ENCODE results near the gene GYG2.
"Not testable (repeated sequence)": the region's sequence is repeated elsewhere in the genome, so short reads cannot be mapped to it uniquely, and the experiment has no call there.

Gene GYG2

DNA sequence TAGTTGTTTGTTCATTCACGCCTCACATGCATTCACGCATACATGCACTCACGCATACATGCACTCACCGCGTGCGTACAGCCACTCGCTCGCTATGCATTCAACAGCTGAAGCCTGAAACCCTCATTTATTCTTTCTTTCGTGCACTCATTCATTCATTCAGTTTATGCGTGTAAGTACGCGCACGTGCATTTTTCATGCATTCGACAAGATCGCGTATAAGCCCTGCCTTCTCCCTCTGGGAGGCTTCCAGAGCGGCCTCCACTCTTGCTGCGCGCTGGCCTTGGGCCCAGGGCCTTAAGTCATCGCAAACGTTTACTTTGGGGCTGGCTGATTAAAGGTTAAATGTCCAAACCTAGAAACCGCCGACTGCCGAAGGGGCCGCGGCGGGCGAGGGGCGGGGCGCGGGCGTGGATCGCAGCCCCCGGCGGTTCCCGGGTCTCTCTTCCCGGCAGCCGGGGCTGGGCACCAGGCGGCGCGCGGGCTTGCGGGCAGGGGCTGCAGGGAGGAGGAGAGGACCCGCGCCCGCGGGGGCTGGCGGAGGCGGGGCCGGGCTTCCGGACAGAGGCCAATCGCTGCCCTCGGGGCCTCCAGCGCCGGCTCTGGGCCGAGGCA, at the start of gene GYG2:
GYG2 (plus strand) TSS at position 587 of the 615 bp plus-strand sequence. CDS start 1,259 bp downstream, outside the sequence.
- DNase-seq (ENCODE audit: low spot score), result no peak

- DNase-seq (ENCODE audit: low spot score), result not testable (repeated sequence)
Observed at GRCh38 chrX:2780472-2781225, 48.1 kb upstream of the GYG2 start.

DNA sequence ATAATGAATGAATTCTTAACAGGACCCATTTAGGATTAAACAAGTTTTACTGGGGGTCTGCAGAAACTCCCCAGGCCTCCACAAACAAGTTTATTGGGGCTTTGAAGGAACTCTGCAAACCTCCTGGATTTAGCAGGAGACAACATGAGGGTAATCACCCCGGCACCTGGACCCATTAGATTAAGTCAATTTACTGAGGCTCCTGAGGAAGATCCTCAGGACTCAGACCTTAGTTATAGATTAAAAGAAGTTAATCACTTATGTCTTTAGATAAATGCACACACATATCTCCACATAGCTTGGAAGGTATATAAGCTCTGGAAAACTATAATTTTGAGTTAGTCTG, 47.5 kb upstream of the GYG2 start:
- no peak for DNase-seq (ENCODE audit: low spot score)

- no peak for DNase-seq (ENCODE audit: low spot score)
Observed at GRCh38 chrX:2781698-2782097, 47.0 kb upstream of the GYG2 start.

- no peak for DNase-seq (ENCODE audit: low spot score)
Observed at GRCh38 chrX:2782171-2782570, 46.6 kb upstream of the GYG2 start.

- DNase-seq (ENCODE audit: low spot score), result no peak
Observed at GRCh38 chrX:2782778-2783177, 46.0 kb upstream of the GYG2 start.

DNA sequence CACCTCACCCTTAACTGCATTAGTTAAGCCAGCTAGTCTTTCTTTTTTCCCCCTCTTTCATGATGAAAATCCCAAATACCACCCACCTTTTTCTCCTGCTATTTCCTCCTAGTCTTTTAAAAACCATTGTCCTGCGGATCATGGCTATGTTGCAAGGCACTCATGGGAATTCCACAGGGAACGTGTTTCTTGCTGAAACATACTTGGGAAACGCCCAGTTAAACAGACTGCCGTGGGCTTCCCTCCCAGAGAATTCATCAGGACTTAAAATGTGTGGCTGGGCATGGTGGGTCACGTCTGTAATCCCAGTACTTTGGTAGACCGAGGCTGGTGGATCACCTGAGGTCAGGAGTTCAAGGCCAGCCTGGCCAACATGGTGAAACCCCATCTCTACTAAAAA, 44.7 kb upstream of the GYG2 start:
- DNase-seq (ENCODE audit: low spot score), result no peak

DNA sequence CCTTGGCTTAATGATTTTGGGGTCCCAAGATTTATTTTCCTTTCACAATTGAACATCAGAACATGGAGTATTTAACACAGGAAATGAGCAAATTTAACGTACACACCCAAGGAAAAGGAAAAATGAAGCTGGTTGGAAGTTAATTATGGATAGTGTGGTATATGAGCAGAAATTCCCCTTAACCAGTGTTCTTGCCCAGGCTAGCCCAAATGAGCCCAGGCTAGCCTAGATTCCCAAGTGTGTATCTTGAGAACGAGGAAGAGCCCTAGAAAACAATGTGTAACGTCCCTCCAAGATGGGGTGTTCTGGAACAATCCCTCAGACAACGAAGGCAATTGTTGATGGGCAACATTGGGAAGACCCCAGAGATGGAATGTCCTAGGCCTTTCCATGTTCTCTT, 43.2 kb upstream of the GYG2 start:
- DNase-seq (ENCODE audit: low spot score), result no peak

DNA sequence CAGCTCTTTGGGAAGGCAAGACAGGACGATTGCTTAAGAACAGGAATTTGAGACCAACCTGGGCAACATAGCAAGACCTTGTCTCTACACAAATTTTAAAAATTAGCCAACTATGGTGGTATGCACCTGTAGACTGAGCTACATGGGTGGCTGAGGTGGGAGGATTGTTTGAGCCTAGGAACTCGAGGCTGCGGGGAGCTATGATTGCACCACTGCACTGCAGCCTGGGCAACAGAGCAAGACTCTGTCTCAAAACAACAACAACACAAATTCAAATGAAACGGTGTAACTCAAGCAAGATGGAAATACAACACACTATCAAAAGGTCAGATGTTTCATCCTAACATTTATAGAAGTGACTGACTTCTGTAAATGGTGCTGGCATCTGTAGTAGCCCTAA, 39.8 kb upstream of the GYG2 start:
- DNase-seq (ENCODE audit: low spot score), result no peak

DNA sequence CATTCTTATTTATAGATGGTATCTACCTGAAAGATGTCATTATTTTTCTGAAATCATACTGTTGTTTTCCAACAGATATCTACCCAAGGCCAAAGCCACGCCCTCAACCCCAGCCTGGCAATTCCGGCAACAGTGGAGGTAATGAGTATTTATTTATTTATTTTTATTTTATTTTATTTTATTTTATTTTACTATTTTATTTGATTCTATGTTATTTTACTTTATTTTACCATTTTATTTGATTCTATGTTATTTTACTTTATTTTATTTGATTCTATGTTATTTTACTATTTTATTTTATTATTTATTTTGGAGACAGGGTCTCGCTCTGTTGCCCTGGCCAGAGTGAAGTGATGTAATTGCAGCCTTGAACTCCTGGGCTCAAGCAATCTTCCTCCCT, 39.2 kb upstream of the GYG2 start:
- DNase-seq (ENCODE audit: low spot score), result no peak

DNA sequence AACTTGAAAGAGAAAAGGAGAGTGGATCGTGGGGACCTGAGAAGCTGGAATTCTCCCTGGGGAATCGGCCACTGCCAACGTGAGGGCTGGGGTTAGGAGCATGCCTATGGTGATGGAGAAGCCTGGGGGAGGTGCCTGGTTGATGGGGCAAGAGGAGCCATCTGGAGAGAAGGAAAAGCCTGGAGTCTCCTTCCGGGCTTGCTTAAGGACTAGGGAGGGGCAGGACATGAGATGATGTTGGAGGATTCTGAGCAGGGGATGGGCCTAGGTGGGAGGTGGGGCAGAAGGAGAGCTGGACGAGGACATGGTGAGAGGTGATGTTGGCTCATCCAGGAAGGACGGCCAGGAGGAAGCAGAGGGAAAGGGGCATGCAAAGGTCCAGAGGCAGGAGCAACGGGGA, 35.0 kb upstream of the GYG2 start:
- DNase-seq (ENCODE audit: low spot score), result no peak

DNA sequence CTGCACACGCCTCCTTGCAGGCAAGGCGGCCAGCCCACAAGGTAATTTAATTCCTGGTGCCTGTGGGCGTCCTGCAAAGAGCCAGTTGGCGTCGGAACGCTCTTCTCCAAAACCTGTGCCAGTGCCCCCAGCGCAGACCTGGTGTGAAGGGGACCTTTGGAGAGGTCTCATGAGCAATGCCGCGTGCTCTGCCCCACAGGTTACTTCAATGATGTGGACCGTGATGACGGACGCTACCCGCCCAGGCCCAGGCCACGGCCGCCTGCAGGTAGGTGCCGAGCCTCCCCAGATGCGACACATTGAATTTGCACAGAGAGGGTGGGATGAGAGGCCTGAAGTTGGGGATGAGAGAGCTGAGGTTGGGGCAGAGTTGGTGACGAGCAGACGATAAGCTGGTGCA, 34.4 kb upstream of the GYG2 start:
- no peak for DNase-seq (ENCODE audit: low spot score)

DNA sequence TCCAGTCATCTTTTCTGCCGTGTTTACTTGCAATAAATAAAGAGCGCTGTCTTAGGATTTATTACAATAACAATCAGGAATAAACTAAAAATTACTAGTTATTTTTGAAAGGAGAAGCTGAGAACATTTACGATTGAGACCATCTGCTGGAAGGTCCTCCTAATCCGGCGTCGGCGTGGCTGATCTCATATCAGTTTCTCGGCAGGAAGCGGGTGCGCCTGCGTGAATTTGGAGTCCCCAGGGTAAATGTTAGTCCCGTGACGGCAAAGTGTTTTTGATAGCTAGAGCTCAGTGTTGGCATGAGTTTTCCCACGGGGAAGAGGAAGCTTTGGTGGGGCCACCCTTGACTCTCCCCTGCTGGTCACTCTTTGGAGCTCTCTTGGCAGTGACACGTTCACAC, 31.9 kb upstream of the GYG2 start:
- DNase-seq (ENCODE audit: low spot score), result not testable (repeated sequence)

DNA sequence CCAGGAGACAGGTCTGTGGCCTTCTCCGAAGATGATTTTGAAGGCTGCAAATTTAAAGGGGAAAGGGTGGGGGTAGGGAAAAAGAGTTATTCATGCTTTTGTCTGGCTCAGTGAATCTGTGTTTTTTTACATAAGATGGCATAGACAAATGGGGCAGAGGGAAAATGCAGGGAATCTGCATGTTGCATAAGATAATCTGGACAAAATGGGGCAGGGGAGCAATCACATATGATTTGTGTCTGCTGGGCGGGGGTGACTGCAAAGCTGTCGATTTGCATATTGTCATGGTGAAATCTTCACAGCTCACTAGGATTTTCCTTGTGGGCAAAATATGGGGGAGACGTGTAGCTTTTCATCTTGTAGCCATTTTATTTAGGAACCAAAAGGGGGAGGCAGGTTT, 29.4 kb upstream of the GYG2 start:
- DNase-seq (ENCODE audit: low spot score), result no peak

DNA sequence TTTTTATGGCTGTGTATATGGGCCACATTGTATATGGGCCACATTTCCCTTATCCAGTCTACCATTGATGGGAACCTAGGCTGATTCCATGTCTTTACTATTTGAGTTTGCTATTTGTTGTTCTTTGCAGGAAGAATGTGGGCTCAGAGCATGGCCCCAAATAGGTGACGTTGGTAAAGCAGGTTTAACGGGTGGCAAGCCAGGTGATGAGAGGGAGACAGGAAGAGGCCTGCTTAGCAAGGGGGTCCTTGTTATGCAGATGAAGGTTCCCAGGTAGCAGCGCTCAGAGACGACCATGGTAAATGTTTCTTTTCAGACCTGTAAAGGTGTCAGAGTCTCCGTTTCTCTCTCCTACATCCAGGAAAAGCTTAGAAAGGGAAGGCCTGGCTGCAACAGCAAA, 28.8 kb upstream of the GYG2 start:
- not testable (repeated sequence) for DNase-seq (ENCODE audit: low spot score)

DNA sequence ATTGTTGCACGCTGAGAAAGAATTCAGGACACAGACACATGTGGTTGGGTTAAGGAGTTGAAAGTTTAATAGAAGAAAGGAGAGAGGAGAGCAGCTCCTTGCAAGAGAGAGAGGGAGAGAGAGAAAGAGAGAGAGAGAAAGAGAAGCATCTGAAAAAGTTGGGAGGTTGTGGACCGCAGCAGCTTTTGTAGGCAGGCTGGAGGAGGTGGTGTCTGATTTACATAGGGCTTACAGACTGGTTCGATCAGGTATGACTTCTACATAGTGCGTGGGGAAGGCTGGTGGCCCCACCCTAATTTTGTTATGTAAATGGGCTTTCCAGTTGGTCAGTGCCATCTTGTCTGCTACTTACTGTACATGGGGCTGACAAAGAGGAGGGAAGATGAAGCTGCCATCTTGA, 27.5 kb upstream of the GYG2 start:
- no peak for DNase-seq (ENCODE audit: low spot score)

- not testable (repeated sequence) for DNase-seq (ENCODE audit: low spot score)
Observed at GRCh38 chrX:2802376-2803090, 26.2 kb upstream of the GYG2 start.

- DNase-seq (ENCODE audit: low spot score), result not testable (repeated sequence)
Observed at GRCh38 chrX:2803486-2803885, 25.2 kb upstream of the GYG2 start.

DNA sequence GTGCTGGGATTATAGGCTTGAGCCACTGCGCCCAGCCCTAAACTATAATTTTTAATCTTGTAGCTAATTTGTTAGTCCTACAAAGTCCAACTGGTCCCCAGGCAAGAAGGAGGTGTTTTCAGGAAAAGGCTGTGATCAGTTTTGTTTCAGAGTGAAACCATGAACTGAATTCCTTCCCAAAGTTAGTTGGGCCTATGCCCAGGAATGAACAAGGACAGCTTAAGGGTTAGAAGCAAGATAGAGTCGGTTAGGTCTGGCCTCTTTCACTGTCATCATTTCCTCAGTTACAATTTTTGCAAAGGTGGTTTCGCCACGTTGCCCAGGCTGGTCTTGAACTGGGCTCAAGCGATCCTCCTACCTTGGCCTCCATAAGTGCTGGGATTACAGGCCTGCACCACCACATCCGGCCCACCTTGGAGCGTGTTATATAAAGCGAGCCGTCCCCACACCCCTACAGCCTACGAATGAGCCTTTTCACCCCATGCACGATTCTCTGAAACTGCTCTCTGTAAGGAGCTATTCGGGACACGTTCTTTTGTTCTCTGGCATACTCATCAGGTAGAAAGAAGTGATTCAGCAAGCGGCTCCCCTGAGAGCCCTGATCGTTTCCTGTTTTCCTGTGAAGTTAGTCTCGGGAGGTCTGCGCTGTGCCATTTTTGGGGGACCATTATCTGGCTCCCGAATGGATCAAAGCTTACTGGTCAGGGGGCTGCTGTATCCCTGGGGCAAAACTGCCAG, 24.5 kb upstream of the GYG2 start:
- DNase-seq (ENCODE audit: low spot score), result not testable (repeated sequence)

DNA sequence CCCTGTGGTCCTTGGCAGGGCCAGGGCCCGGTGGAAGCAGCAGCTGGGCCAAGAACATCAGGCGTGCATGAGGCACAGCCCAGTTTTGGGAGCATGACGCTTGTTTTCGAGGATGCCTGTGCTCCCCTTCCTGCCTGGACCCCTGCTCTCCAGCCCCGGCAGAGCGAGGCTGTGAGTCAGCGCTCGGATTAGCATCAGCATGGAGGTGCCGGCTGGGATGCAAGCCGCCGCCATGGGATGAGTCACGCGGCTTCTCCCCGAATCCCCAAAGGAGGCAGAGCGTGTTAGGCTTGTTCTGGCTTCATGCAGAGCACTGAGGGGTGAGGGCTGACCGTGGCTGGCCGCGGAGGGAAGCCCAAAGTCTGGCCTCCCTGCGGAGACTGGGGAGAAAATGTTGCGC, 23.9 kb upstream of the GYG2 start:
- DNase-seq (ENCODE audit: low spot score), result not testable (repeated sequence)

- no peak for DNase-seq (ENCODE audit: low spot score)
Observed at GRCh38 chrX:2811271-2811670, 17.5 kb upstream of the GYG2 start.

DNA sequence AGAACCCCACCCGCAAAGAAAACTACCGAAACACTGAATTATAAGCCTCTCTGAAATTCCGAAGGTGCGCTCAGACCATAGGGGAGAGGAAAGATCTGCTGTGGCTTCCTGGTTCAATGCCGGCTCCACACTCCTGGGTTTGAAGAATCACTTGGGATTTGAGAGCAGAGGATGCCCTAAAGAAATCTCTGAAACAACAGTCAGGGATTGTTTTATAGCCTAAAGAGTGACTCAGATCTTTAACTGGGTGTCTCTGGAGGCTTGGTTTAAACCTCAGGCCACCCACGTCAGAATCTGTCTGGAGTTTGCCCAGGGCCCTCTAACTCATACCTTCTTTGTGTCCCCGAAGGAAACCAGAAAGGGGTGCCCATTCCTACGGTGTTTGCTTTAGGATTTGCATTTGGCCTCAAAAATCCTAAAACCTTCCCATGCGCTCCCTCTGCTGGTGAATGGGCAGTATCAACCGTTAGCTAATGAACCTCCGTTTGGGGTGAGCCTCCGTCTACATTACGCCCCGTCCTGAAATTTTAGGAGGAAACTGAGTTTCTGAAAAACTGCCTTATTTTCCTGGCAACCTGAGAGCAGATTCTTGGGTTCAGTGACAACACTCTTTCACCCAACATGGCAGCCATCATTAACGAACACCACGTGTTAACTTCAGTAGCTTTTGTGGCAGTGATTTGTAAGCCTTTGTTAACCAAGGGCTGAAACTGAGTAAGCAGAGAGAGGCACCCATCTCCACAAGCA, 16.4 kb upstream of the GYG2 start:
- DNase-seq (ENCODE audit: low spot score), result peak; percentile 8

All from cerebellar cortex (tissue), 1 donor.